Glomerular visceral epithelial cell (primary cell): Measurements from ENCODE around the gene MS4A5.
A peak's percentile ranks its signal among the peaks of the same experiment; 100 is the strongest.
"Not testable (repeated sequence)": the region's sequence is repeated elsewhere in the genome, so short reads cannot be mapped to it uniquely, and the experiment has no call there.

ENCODE experiments used
- DNase-seq: peaks from one replicate; pipeline ENCODE4 v3.0.0-alpha.2; 2016; ENCODE audit errors: extremely low spot score

Gene MS4A5

GRCh38 chr11:60429272-60429671 is at the start of gene MS4A5:
Gene MS4A5, plus strand, starts transcription at chr11:60429572. Its CDS starts 103 bp downstream, at chr11:60429675.
- DNase-seq: no peak

GRCh38 chr11:60389279-60389910 is 40.0 kb upstream of the MS4A5 start:
- DNase-seq: no peak

GRCh38 chr11:60390419-60390818 is 39.0 kb upstream of the MS4A5 start:
- no peak for DNase-seq

GRCh38 chr11:60392361-60392760 is 37.0 kb upstream of the MS4A5 start:
- no peak for DNase-seq

- no peak for DNase-seq
These were observed 36.4 kb upstream of the MS4A5 start for GRCh38 chr11:60393016-60393415.

- DNase-seq: no peak
These were observed 34.5 kb upstream of the MS4A5 start for GRCh38 chr11:60394666-60395380.

- no peak for DNase-seq
These were observed 33.0 kb upstream of the MS4A5 start, which contains the start of gene MS4A14 for GRCh38 chr11:60396382-60396781. Gene MS4A14, plus strand, starts transcription at chr11:60396459. Its CDS starts 120 bp downstream, at chr11:60396579.

- DNase-seq: no peak
These were observed 32.6 kb upstream of the MS4A5 start for GRCh38 chr11:60396799-60397198.

GRCh38 chr11:60420015-60420414 is 9.4 kb upstream of the MS4A5 start:
- DNase-seq: no peak

GRCh38 chr11:60422609-60423008 is 6.8 kb upstream of the MS4A5 start:
- no peak for DNase-seq

GRCh38 chr11:60428517-60428916 is 855 bp upstream of the MS4A5 start:
- peak; percentile 16 for DNase-seq

- no peak for DNase-seq
These were observed 1.9 kb downstream of the MS4A5 start for GRCh38 chr11:60431251-60431650.

GRCh38 chr11:60433401-60433800 is 4.0 kb downstream of the MS4A5 start:
- no peak for DNase-seq

- no peak for DNase-seq
These were observed 17.7 kb downstream of the MS4A5 start for GRCh38 chr11:60447070-60447469.

- DNase-seq: no peak
These were observed 18.5 kb downstream of the MS4A5 start for GRCh38 chr11:60447846-60448245.

- DNase-seq: not testable (repeated sequence)
These were observed 21.8 kb downstream of the MS4A5 start for GRCh38 chr11:60451185-60451584.

- DNase-seq: no peak
These were observed 24.8 kb downstream of the MS4A5 start for GRCh38 chr11:60454212-60454611.

GRCh38 chr11:60455531-60456042 is 26.2 kb downstream of the MS4A5 start, which contains the start of gene MS4A1:
Gene MS4A1, plus strand, starts transcription at chr11:60455847. Its CDS starts 6,528 bp downstream, at chr11:60462375.
- no peak for DNase-seq

GRCh38 chr11:60457576-60457975 is 28.2 kb downstream of the MS4A5 start:
- DNase-seq: no peak

- no peak for DNase-seq
These were observed 30.0 kb downstream of the MS4A5 start for GRCh38 chr11:60459345-60459744.

GRCh38 chr11:60468829-60469228 is 39.5 kb downstream of the MS4A5 start:
- DNase-seq: no peak

- DNase-seq: no peak
These were observed 40.4 kb downstream of the MS4A5 start for GRCh38 chr11:60469723-60470122.

GRCh38 chr11:60477035-60477445 is 47.7 kb downstream of the MS4A5 start:
- no peak for DNase-seq
